CD4-positive, alpha-beta memory T cell (primary cell): ENCODE data around the gene MNS1. TPM values are rescaled to one million over a fixed set of nuclear protein-coding genes. Genes with fewer than 3 reads are reported as not detected.
"Not testable (repeated sequence)": the region's sequence is repeated elsewhere in the genome, so short reads cannot be mapped to it uniquely, and the experiment has no call there.

Experiments
- CTCF ChIA-PET: fragments of 350-600 bp; sonication (Branson Sonifier 250); formaldehyde crosslinking; loops from one replicate; lab custom pipeline; 2021; ENCODE audit warnings: inconsistent platforms; ENCODE audit not compliant: partially characterized antibody; lab: Charles Lee
- POLR2A ChIA-PET: fragments of 350-600 bp; sonication (Branson Sonifier 250); formaldehyde crosslinking; loops from one replicate; lab custom pipeline; 2021; ENCODE audit not compliant: partially characterized antibody; lab: Charles Lee
- DNase-seq, 5 donors: peaks; one replicate each; pipeline versions ENCODE4 v3.0.0 to v3.0.0-alpha.2; 2020 to 2022; ENCODE audit warnings: mixed read lengths in 1 of 5
- H3K27ac ChIP-seq: one replicate; pipeline ENCODE4 v1.7.0; 2013; ENCODE audit warnings: low read depth, low read length
- H3K27me3 ChIP-seq: 2 replicates; pipeline ENCODE4 v1.7.0; 2013; ENCODE audit warnings: mild to moderate bottlenecking, low read length, moderate library complexity; ENCODE audit not compliant: insufficient read depth
- H3K36me3 ChIP-seq: 2 replicates; pipeline ENCODE4 v1.7.0; 2013; ENCODE audit warnings: mild to moderate bottlenecking, low read length, moderate library complexity; ENCODE audit not compliant: insufficient read depth
- H3K4me1 ChIP-seq: 2 replicates; pipeline ENCODE4 v1.7.0; 2013; ENCODE audit warnings: mild to moderate bottlenecking, low read length, moderate library complexity; ENCODE audit not compliant: insufficient read depth
- H3K4me3 ChIP-seq, 2 donors: one replicate each; pipeline ENCODE4 v1.7.0; 2013; ENCODE audit warnings: low read length in 2 of 2, mild to moderate bottlenecking in 1 of 2
- H3K9me3 ChIP-seq, 2 donors: one replicate each; pipeline ENCODE4 v1.7.0; 2013; ENCODE audit warnings: low read length in 2 of 2, control low read depth in 1 of 2; ENCODE audit not compliant: control insufficient read depth in 1 of 2
- H3K27ac Mint-ChIP-seq, 7 donors: one replicate each; pipeline ENCODE4 v1.8.0; 2020 to 2021; ENCODE audit warnings: mixed read lengths in 7 of 7, mild to moderate bottlenecking in 6 of 7, inconsistent platforms in 3 of 7, moderate library complexity in 3 of 7
- H3K27me3 Mint-ChIP-seq, 2 donors: one replicate each; pipeline ENCODE4 v1.8.0; 2020 to 2021; ENCODE audit warnings: mixed read lengths in 2 of 2
- H3K36me3 Mint-ChIP-seq, 2 donors: one replicate each; pipeline ENCODE4 v1.8.0; 2020 to 2021; ENCODE audit warnings: mixed read lengths in 2 of 2, inconsistent platforms in 1 of 2, mild to moderate bottlenecking in 1 of 2
- H3K4me1 Mint-ChIP-seq, 4 donors: one replicate each; pipeline ENCODE4 v1.8.0; 2020 to 2021; ENCODE audit warnings: mixed read lengths in 4 of 4, mild to moderate bottlenecking in 1 of 4
- H3K4me3 Mint-ChIP-seq, 8 donors: one replicate each; pipeline ENCODE4 v1.8.0; 2020 to 2021; ENCODE audit warnings: mixed read lengths in 8 of 8, mild to moderate bottlenecking in 7 of 8, moderate library complexity in 6 of 8, inconsistent platforms in 3 of 8
- H3K9me3 Mint-ChIP-seq, 8 donors: one replicate each; pipeline ENCODE4 v1.8.0; 2020 to 2021; ENCODE audit warnings: mixed read lengths in 8 of 8, mild to moderate bottlenecking in 5 of 8, inconsistent platforms in 3 of 8, moderate library complexity in 1 of 8
- intact Hi-C: fragments of 100-400 bp; cut with micrococcal nuclease; formaldehyde crosslinking; loops from one replicate; pipeline ENCODE4 v1.15.1; 2023
- polyA plus RNA-seq, 2 donors: library from polyadenylated mRNA; unstranded; fragments of 300-500 nt; fragmentation: Illumina TruSeq; gene quantifications; one replicate each; pipeline ENCODE4 v1.2.3, GENCODE V29; 2021
- total RNA-seq, 2 experiments: library from RNA; stranded (reverse); gene quantifications; one replicate each; pipeline ENCODE4 v1.2.3, GENCODE V29; 2021

Gene MNS1
- total and polyA plus RNA-seq, 4 experiments from 2014 or later = not detected

DNA sequence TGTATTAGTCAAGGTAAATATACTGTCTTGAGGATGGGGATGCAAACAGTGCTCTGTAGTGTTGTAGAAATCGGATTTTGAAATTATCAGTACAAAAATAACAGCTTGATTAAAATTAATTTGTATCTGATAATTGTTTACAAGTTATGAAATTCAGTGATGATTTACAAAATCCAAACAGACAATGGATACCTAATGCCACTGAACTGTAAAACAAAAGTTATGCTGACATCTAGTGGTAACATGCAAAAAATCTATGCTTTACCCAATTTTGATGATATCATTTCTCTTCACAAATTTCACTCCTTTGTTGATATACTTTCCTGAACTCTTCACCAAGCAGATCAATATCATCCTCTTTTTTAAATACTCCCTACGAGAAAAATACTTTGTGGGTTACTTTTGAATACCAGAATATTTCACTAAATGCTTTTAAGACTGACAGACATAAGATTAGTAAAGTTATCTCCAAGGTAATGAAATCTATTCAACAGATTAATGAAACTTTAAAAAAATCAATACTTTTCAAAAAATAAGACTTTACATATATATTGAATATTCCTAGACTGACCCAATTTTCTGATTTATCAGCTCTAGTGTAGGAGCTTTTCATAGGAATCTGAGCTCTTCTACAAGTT lies 36.0 kb downstream of the MNS1 start:
- Mint-ChIP-seq H3K4me1 (no peaks in the 10 kb centered on the region), H3K27me3 (peaks cover 2 to 9% of the 10 kb centered on the region in 2 donors), H3K27ac (no peak overlapping the region), H3K9me3 (peaks cover 0 to 24% (median 10%) of the 10 kb centered on the region in 8 donors), H3K36me3 (no peaks in the 10 kb centered on the region), H3K4me3 (no peak overlapping the region)
- intact Hi-C loops = loop anchor here (2.0 kb wide), 1 partner anchor 182 kb away; no protein-coding TSS in a partner anchor
- H3K27me3 ChIP-seq = no peaks in the 10 kb centered on the region
- DNase-seq = peak in 4 of 5 donors; percentile 0 to 18 (median 6)
- no peak overlapping the region for H3K4me3 ChIP-seq
- ChIA-PET POLR2A (no interaction called here), CTCF (interaction anchor here (0.6 to 1.4 kb wide), 5 partner anchors 11 to 782 kb away, joined by 3 to 5 read pairs (median 4); no protein-coding TSS in a partner anchor)
- no peak overlapping the region for H3K27ac ChIP-seq
- no peaks in the 10 kb centered on the region for H3K36me3 ChIP-seq
- no peaks in the 10 kb centered on the region for H3K9me3 ChIP-seq
- no peaks in the 10 kb centered on the region for H3K4me1 ChIP-seq

DNA sequence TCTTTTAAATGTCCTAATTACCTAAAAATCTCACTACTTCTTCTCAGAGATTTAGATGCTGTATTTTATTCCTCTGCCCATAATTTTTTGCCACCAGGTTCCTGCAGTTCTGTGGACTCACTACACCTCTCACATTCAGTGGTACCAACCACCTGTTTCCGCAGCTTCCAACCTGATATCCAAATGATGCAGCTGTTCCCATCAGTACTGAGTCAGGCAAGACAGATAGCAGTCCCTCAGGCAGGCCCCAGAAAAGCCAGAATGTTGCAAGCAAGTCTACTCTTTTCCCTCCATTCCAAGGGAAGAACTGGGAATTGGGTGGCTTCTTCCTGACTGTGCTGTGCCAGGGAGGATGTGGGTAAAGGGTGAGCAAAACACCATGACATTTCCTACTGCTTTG lies 39.0 kb downstream of the MNS1 start:
- Histone ChIP-seq H3K4me1 (no peaks in the 10 kb centered on the region), H3K4me3 (no peak overlapping the region), H3K27me3 (no peaks in the 10 kb centered on the region), H3K27ac (no peak overlapping the region), H3K9me3 (no peaks in the 10 kb centered on the region), H3K36me3 (no peaks in the 10 kb centered on the region)
- H3K4me1 Mint-ChIP-seq = no peaks in the 10 kb centered on the region
- H3K9me3 Mint-ChIP-seq = peaks cover 0 to 24% (median 13%) of the 10 kb centered on the region in 8 donors
- H3K27ac Mint-ChIP-seq = no peak overlapping the region
- H3K4me3 Mint-ChIP-seq = no peak overlapping the region
- peaks cover 2 to 8% of the 10 kb centered on the region in 2 donors for H3K27me3 Mint-ChIP-seq
- DNase-seq = no peak
- intact Hi-C loops = no loop called here
- no peaks in the 10 kb centered on the region for H3K36me3 Mint-ChIP-seq
- ChIA-PET CTCF (interaction anchor here (1.3 kb wide), 1 partner anchor 779 kb away, joined by 3 read pairs; no protein-coding TSS in a partner anchor), POLR2A (no interaction called here)

DNA sequence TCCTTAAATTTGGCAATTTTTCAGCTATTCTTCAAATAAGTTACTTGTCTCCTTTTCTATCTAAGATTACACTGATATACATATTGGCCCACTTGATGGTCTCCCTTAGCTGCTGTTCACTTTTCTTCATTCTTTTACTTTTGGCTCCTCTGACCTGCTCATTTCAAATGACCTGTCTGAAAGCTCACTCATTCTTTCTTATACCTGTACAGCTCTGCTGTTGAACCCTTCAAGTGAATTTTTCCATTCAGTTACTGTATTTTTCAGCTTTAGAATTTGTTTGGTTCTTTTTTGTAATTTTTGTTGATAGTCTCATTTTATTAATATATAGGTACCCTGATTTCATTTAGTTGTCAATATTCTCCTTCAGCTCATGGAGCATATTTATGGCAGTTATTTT lies 39.7 kb downstream of the MNS1 start:
- CTCF ChIA-PET = no interaction called here
- Mint-ChIP-seq H3K4me1 (no peaks in the 10 kb centered on the region), H3K27me3 (peaks cover 2 to 8% of the 10 kb centered on the region in 2 donors)

DNA sequence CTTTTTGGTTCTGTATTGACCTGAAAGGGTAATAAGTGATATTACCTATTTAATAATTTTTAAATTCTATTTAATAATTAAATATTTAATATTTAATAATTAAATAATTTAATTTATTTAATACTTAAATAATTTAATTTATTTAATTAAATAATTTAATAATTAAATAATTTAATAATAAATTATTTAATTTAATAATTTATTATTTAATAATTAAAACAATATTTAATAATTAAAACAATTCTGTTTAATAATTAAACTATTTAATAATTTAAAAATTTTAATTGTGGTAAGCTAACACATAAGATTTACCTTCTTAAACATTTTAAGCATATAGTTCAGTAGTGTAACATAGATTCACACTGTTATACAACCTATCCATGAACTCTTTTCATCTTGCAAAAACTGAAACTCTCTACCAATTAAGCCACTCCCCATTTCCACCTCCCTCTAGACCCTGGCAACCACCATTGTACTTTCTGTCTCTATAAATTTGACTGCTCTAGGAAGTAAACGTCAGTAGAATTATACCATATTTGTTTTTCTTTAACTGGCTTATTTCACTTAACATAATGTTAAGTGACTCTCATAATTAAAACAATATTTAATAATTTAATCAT lies 51.7 kb downstream of the MNS1 start:
- H3K27ac Mint-ChIP-seq, CTCF ChIA-PET, H3K36me3 Mint-ChIP-seq, H3K27ac ChIP-seq, DNase-seq, H3K27me3 Mint-ChIP-seq, H3K4me3 Mint-ChIP-seq, H3K4me1 ChIP-seq, H3K36me3 ChIP-seq, H3K9me3 Mint-ChIP-seq, H3K4me1 Mint-ChIP-seq, H3K4me3 ChIP-seq, H3K27me3 ChIP-seq, POLR2A ChIA-PET, H3K9me3 ChIP-seq, intact Hi-C loops: not testable (repeated sequence)

More for the DNA sequence above, 39.7 kb downstream of the MNS1 start:
- H3K9me3 ChIP-seq = no peaks in the 10 kb centered on the region
- no peak for DNase-seq
- H3K27ac ChIP-seq = no peak overlapping the region
- H3K9me3 Mint-ChIP-seq = peaks cover 0 to 24% (median 13%) of the 10 kb centered on the region in 8 donors
- no peaks in the 10 kb centered on the region for H3K4me1 ChIP-seq
- H3K36me3 Mint-ChIP-seq = no peaks in the 10 kb centered on the region
- intact Hi-C loops = no loop called here
- no peak overlapping the region for H3K27ac Mint-ChIP-seq
- no peaks in the 10 kb centered on the region for H3K27me3 ChIP-seq
- no peak overlapping the region for H3K4me3 ChIP-seq
- POLR2A ChIA-PET = no interaction called here
- H3K4me3 Mint-ChIP-seq = no peak overlapping the region
- no peaks in the 10 kb centered on the region for H3K36me3 ChIP-seq

DNA sequence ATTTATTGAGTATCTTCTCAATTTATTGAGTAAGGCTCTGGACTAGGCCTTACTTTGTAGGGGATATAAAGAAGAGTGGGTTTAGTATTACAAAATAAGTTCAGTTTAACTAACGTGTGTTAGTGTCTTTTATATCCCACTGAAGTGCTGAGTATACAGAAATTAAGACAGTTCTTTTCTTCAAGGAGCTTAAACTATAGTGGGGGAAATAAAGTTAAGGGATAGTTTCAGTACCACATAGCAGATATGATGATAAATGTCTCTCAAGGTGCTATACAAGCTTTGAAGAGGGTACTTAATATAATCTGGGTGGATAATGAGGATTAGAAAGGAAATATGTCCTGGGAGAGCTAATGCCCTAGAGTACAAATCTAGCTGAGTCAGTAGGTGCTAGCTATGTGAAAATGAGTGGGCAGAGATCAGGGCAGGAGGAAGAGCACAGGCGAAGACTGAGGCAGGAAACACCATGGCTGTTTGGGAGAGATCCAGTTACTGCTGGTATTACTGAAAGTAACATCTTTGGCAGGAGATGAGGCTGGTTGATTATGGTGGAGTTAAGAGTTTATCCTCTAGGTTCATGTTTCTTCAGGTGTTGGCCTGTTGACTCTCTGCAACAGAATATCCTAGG lies 53.7 kb downstream of the MNS1 start:
- DNase-seq = no peak
- H3K27me3 ChIP-seq = no peaks in the 10 kb centered on the region
- no peak overlapping the region for H3K4me3 Mint-ChIP-seq
- intact Hi-C loops = no loop called here
- no peaks in the 10 kb centered on the region for H3K4me1 ChIP-seq
- CTCF ChIA-PET = no interaction called here
- POLR2A ChIA-PET = no interaction called here
- H3K27me3 Mint-ChIP-seq = peaks cover 0 to 2% of the 10 kb centered on the region in 2 donors
- H3K36me3 Mint-ChIP-seq = no peaks in the 10 kb centered on the region
- H3K27ac ChIP-seq = no peak overlapping the region
- no peaks in the 10 kb centered on the region for H3K9me3 ChIP-seq
- no peak overlapping the region for H3K4me3 ChIP-seq
- H3K27ac Mint-ChIP-seq = no peak overlapping the region
- H3K36me3 ChIP-seq = no peaks in the 10 kb centered on the region
- H3K4me1 Mint-ChIP-seq = no peaks in the 10 kb centered on the region
- H3K9me3 Mint-ChIP-seq = no peaks in the 10 kb centered on the region

DNA sequence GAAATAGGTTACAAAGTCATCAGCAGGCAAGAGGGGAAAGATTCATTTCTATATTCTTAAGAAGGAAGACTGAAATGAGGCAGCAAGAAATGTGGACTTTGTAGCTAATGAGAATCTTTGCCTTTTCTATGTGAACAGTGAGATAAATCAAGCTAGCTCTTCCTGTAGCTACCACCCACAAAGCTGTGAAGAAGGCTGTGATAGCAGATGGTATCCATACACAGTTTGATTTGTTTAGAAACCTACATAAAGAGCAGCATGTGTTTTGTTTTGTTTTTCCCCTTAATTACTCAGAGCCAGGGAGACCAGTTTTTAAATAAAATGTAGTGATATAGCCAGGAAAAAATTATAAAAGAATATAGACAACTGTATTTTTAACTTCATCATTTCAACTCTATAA lies 54.2 kb downstream of the MNS1 start:
- H3K36me3 Mint-ChIP-seq = no peaks in the 10 kb centered on the region
- H3K4me1 ChIP-seq = no peaks in the 10 kb centered on the region
- H3K4me3 Mint-ChIP-seq = no peak overlapping the region
- ChIA-PET POLR2A (no interaction called here), CTCF (no interaction called here)
- H3K27me3 ChIP-seq = no peaks in the 10 kb centered on the region
- intact Hi-C loops = no loop called here
- H3K9me3 Mint-ChIP-seq = no peaks in the 10 kb centered on the region
- H3K4me1 Mint-ChIP-seq = no peaks in the 10 kb centered on the region
- no peak overlapping the region for H3K27ac ChIP-seq
- DNase-seq = no peak
- no peak overlapping the region for H3K4me3 ChIP-seq
- H3K27ac Mint-ChIP-seq = no peak overlapping the region
- H3K27me3 Mint-ChIP-seq = peaks cover 0 to 2% of the 10 kb centered on the region in 2 donors
- no peaks in the 10 kb centered on the region for H3K9me3 ChIP-seq
- no peaks in the 10 kb centered on the region for H3K36me3 ChIP-seq

DNA sequence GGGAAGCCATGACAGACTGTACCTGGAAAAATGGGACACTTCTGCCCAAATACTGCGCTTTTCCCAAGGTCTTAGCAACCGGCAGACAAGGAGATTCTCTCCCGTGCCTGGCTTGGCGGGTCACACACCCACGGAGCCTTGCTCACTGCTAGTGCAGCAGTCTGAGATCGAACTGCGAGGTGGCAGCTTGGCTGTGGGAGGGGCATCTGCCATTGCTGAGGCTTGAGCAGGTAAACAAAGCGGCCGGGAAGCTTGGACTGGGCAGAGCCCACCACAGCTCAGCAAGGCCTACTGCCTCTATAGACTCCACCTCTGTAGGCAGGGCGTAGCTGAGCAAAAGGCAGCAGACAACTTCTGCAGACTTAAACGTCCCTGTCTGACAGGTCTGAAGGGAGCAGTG lies 65.7 kb downstream of the MNS1 start:
- H3K36me3 Mint-ChIP-seq, intact Hi-C loops, H3K4me1 ChIP-seq, POLR2A ChIA-PET, CTCF ChIA-PET, H3K4me1 Mint-ChIP-seq, H3K27me3 ChIP-seq, H3K27ac ChIP-seq, H3K36me3 ChIP-seq, DNase-seq, H3K27ac Mint-ChIP-seq, H3K9me3 ChIP-seq, H3K4me3 ChIP-seq, H3K4me3 Mint-ChIP-seq: not testable (repeated sequence)
- Mint-ChIP-seq H3K9me3 (peaks cover 0 to 19% (median 7%) of the 10 kb centered on the region in 8 donors), H3K27me3 (peaks cover 7 to 10% of the 10 kb centered on the region in 2 donors)
